WTC11 (cell line): ENCODE measurements around the gene USP10. TPM values are rescaled to one million over a fixed set of nuclear protein-coding genes. Genes with fewer than 3 reads are reported as not detected.

Source experiments
- ATAC-seq: fragments of 200-7000 bp; cut with Tn5 transposase; 2 replicates; pipeline ENCODE4 v1.10.0; 2021; ENCODE audit warnings: mild to moderate bottlenecking, moderate library complexity
- CTCF ChIA-PET: fragments of 300-600 bp; sonication (Branson Sonifier 250); formaldehyde crosslinking; loops from one replicate; lab custom pipeline; 2021; ENCODE audit warnings: antibody characterized with exemption; lab: Charles Lee
- POLR2A ChIA-PET: fragments of 350-600 bp; sonication (Branson Sonifier 250); formaldehyde crosslinking; loops from one replicate; lab custom pipeline; 2021; ENCODE audit warnings: antibody characterized with exemption; lab: Charles Lee
- DNase-seq: peaks from one replicate; pipeline ENCODE4 v3.0.0; 2021; ENCODE audit warnings: low spot score
- H3K27ac Mint-ChIP-seq: 2 replicates; pipeline ENCODE4 v1.8.0; 2021; ENCODE audit warnings: mixed read lengths
- H3K27me3 Mint-ChIP-seq: 2 replicates; pipeline ENCODE4 v1.8.0; 2021; ENCODE audit warnings: low read depth, mild to moderate bottlenecking, moderate library complexity, mixed read lengths
- H3K36me3 Mint-ChIP-seq: 2 replicates; pipeline ENCODE4 v1.8.0; 2021; ENCODE audit warnings: mixed read lengths
- H3K4me1 Mint-ChIP-seq: 2 replicates; pipeline ENCODE4 v1.8.0; 2022; ENCODE audit warnings: mixed read lengths
- H3K4me3 Mint-ChIP-seq: 2 replicates; pipeline ENCODE4 v1.8.0; 2021; ENCODE audit warnings: mild to moderate bottlenecking, moderate library complexity, mixed read lengths
- H3K9me3 Mint-ChIP-seq: 2 replicates; pipeline ENCODE4 v1.8.0; 2021; ENCODE audit warnings: mixed read lengths
- E2F5 ChIP-seq: sonication (generic); formaldehyde crosslinking; IDR thresholded peaks from 2 replicates; pipeline ENCODE4 v1.8.1; 2022; ENCODE audit warnings: mild to moderate bottlenecking, moderate library complexity, missing genetic modification reagents
- FOXP1 ChIP-seq: sonication (generic); formaldehyde crosslinking; IDR thresholded peaks from 2 replicates; pipeline ENCODE4 v1.8.0; 2022; ENCODE audit warnings: missing genetic modification reagents, mild to moderate bottlenecking, moderate library complexity, borderline replicate concordance
- GTF2I ChIP-seq: fragments of 250-450 bp; sonication (Bioruptor Pico); conservative IDR thresholded peaks from 2 replicates; pipeline ENCODE4 v1.4.0; 2021; ENCODE audit warnings: mild to moderate bottlenecking
- JAZF1 ChIP-seq: fragments of 250-450 bp; sonication (Bioruptor Pico); IDR thresholded peaks from 2 replicates; pipeline ENCODE4 v1.9.0; 2021; ENCODE audit warnings: moderate library complexity, mild to moderate bottlenecking, inconsistent platforms
- MXD4 ChIP-seq: fragments of 250-450 bp; sonication (Bioruptor Pico); IDR thresholded peaks from 2 replicates; pipeline ENCODE4 v1.8.0; 2021; ENCODE audit warnings: mild to moderate bottlenecking, moderate library complexity, borderline replicate concordance
- NFE2L1 ChIP-seq: sonication (generic); formaldehyde crosslinking; IDR thresholded peaks from 2 replicates; pipeline ENCODE4 v1.8.1; 2023; ENCODE audit warnings: missing genetic modification reagents
- OVOL2 ChIP-seq: fragments of 250-450 bp; sonication (Bioruptor Pico); IDR thresholded peaks from 2 replicates; pipeline ENCODE4 v1.9.0; 2021; ENCODE audit warnings: mild to moderate bottlenecking, borderline replicate concordance
- RORB ChIP-seq: fragments of 250-450 bp; sonication (Bioruptor Pico); IDR thresholded peaks from 2 replicates; pipeline ENCODE4 v1.9.0; 2021; ENCODE audit warnings: mild to moderate bottlenecking
- SOX15 ChIP-seq: fragments of 250-450 bp; sonication (Bioruptor Pico); IDR thresholded peaks from 2 replicates; pipeline ENCODE4 v1.9.0; 2021; ENCODE audit warnings: mild to moderate bottlenecking
- ZNF121 ChIP-seq: sonication (generic); formaldehyde crosslinking; IDR thresholded peaks from 2 replicates; pipeline ENCODE4 v1.8.0; 2023; ENCODE audit warnings: missing genetic modification reagents
- ZNF219 ChIP-seq: sonication (generic); formaldehyde crosslinking; IDR thresholded peaks from 2 replicates; pipeline ENCODE4 v1.8.0; 2023; ENCODE audit warnings: missing genetic modification reagents, mild to moderate bottlenecking, borderline replicate concordance
- ZNF232 ChIP-seq: sonication (generic); formaldehyde crosslinking; IDR thresholded peaks from 2 replicates; pipeline ENCODE4 v1.8.0; 2022; ENCODE audit warnings: mild to moderate bottlenecking, missing genetic modification reagents
- ZNF423 ChIP-seq: fragments of 250-450 bp; sonication (Bioruptor Pico); IDR thresholded peaks from 2 replicates; pipeline ENCODE4 v2.1.2; 2022; ENCODE audit warnings: mild to moderate bottlenecking, moderate library complexity
- ZNF512 ChIP-seq: sonication (generic); formaldehyde crosslinking; IDR thresholded peaks from 2 replicates; pipeline ENCODE4 v1.8.1; 2022; ENCODE audit warnings: missing genetic modification reagents, borderline replicate concordance
- total RNA-seq: library from RNA; stranded (reverse); gene quantifications from 3 replicates; pipeline ENCODE4 v1.2.3, GENCODE V29; 2021
- TF ChIP-seq, protein P1 (sequence below): sonication (generic); formaldehyde crosslinking; IDR thresholded peaks from 2 replicates; pipeline ENCODE4 v1.8.0; 2023; ENCODE audit warnings: missing genetic modification reagents
- TF ChIP-seq, protein P2 (sequence below): sonication (generic); formaldehyde crosslinking; IDR thresholded peaks from 2 replicates; pipeline ENCODE4 v1.8.1; 2022; ENCODE audit warnings: mild to moderate bottlenecking, missing genetic modification reagents, moderate library complexity, borderline replicate concordance
- TF ChIP-seq, protein P3 (sequence below): sonication (generic); formaldehyde crosslinking; IDR thresholded peaks from 2 replicates; pipeline ENCODE4 v1.8.1; 2023; ENCODE audit warnings: mild to moderate bottlenecking, missing genetic modification reagents
- TF ChIP-seq, protein P4 (sequence below): sonication (generic); formaldehyde crosslinking; IDR thresholded peaks from 2 replicates; pipeline ENCODE4 v1.8.1; 2023; ENCODE audit warnings: mild to moderate bottlenecking, missing genetic modification reagents
- TF ChIP-seq, protein P5 (sequence below): sonication (generic); formaldehyde crosslinking; conservative IDR thresholded peaks from 2 replicates; pipeline ENCODE4 v1.8.1; 2022; ENCODE audit warnings: mild to moderate bottlenecking, missing genetic modification reagents
- TF ChIP-seq, protein P6 (sequence below): fragments of 250-450 bp; sonication (Bioruptor Pico); conservative IDR thresholded peaks from 2 replicates; pipeline ENCODE4 v1.9.0; 2021; ENCODE audit warnings: mild to moderate bottlenecking

The USP10 gene
- total RNA-seq, 1 experiment from 2014 or later, result 138 TPM

DNA sequence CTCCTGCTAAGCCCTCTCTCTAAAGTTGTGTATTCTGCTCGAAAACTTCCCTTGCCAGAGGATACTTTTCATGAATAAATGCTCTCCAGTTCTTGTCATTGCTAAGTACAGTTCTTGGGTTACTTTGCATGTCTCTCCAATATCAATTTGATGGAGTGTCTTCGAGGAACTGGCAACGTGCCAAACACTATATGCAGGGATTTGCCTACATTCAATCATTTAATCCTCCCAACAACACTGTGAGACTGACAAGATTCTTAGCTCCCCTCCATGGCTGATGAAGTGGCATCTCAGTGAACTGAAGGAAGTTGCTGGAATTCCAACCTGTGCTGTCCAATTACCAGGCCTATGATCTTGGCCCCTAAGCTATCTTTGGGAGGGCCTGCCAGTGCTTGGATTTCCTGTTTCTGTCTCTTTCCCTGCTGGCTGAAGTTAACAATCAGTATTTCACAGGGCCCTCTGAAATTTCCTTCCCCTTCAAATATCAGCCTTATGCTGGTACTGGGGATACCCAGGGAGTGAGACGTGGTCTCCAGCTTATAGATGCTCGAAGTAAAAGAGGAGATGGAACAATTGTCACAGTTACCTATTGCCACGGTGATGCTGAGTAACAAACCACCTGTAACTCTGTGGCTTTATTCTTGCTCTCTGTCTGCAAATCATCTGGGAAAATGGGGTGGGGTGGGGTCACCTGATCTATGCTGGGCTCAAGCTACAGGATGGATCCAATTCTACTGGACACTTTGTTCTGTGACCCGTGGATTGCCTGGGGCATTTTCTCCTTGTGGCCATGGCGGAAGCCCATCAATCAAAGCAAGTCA is 100.6 kb downstream of the USP10 start:
- Mint-ChIP-seq H3K9me3 (peaks cover 13% of the 10 kb centered on the region), H3K27ac (no peak overlapping the region; the same call in 1 of the 2 replicates), H3K36me3 (no peaks in the 10 kb centered on the region), H3K27me3 (peaks cover 4% of the 10 kb centered on the region), H3K4me3 (no peak overlapping the region), H3K4me1 (peaks cover 6% of the 10 kb centered on the region; the same call in 1 of the 2 replicates)
- TF ChIP-seq, protein P1, sequence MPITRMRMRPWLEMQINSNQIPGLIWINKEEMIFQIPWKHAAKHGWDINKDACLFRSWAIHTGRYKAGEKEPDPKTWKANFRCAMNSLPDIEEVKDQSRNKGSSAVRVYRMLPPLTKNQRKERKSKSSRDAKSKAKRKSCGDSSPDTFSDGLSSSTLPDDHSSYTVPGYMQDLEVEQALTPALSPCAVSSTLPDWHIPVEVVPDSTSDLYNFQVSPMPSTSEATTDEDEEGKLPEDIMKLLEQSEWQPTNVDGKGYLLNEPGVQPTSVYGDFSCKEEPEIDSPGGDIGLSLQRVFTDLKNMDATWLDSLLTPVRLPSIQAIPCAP (CRISPR knock-in tag), result no peak
- TF ChIP-seq, protein P2, sequence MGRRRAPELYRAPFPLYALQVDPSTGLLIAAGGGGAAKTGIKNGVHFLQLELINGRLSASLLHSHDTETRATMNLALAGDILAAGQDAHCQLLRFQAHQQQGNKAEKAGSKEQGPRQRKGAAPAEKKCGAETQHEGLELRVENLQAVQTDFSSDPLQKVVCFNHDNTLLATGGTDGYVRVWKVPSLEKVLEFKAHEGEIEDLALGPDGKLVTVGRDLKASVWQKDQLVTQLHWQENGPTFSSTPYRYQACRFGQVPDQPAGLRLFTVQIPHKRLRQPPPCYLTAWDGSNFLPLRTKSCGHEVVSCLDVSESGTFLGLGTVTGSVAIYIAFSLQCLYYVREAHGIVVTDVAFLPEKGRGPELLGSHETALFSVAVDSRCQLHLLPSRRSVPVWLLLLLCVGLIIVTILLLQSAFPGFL (CRISPR knock-in tag), result no peak
- TF ChIP-seq NFE2L1 (CRISPR knock-in tag) (no peak), MXD4 (CRISPR knock-in tag) (no peak), ZNF121 (no peak), ZNF232 (CRISPR knock-in tag) (no peak), GTF2I (no peak), ZNF423 (CRISPR knock-in tag) (no peak), ZNF219 (CRISPR knock-in tag) (no peak), JAZF1 (CRISPR knock-in tag) (no peak), FOXP1 (no peak), RORB (CRISPR knock-in tag) (no peak), OVOL2 (no peak), E2F5 (CRISPR knock-in tag) (no peak), ZNF512 (CRISPR knock-in tag) (no peak), SOX15 (CRISPR knock-in tag) (no peak)
- TF ChIP-seq, protein P3, sequence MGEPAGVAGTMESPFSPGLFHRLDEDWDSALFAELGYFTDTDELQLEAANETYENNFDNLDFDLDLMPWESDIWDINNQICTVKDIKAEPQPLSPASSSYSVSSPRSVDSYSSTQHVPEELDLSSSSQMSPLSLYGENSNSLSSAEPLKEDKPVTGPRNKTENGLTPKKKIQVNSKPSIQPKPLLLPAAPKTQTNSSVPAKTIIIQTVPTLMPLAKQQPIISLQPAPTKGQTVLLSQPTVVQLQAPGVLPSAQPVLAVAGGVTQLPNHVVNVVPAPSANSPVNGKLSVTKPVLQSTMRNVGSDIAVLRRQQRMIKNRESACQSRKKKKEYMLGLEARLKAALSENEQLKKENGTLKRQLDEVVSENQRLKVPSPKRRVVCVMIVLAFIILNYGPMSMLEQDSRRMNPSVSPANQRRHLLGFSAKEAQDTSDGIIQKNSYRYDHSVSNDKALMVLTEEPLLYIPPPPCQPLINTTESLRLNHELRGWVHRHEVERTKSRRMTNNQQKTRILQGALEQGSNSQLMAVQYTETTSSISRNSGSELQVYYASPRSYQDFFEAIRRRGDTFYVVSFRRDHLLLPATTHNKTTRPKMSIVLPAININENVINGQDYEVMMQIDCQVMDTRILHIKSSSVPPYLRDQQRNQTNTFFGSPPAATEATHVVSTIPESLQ, result no peak
- TF ChIP-seq, protein P4, sequence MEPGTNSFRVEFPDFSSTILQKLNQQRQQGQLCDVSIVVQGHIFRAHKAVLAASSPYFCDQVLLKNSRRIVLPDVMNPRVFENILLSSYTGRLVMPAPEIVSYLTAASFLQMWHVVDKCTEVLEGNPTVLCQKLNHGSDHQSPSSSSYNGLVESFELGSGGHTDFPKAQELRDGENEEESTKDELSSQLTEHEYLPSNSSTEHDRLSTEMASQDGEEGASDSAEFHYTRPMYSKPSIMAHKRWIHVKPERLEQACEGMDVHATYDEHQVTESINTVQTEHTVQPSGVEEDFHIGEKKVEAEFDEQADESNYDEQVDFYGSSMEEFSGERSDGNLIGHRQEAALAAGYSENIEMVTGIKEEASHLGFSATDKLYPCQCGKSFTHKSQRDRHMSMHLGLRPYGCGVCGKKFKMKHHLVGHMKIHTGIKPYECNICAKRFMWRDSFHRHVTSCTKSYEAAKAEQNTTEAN (CRISPR knock-in tag), result no peak
- TF ChIP-seq, protein P5, sequence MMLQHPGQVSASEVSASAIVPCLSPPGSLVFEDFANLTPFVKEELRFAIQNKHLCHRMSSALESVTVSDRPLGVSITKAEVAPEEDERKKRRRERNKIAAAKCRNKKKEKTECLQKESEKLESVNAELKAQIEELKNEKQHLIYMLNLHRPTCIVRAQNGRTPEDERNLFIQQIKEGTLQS (CRISPR knock-in tag), result no peak
- TF ChIP-seq, protein P6, sequence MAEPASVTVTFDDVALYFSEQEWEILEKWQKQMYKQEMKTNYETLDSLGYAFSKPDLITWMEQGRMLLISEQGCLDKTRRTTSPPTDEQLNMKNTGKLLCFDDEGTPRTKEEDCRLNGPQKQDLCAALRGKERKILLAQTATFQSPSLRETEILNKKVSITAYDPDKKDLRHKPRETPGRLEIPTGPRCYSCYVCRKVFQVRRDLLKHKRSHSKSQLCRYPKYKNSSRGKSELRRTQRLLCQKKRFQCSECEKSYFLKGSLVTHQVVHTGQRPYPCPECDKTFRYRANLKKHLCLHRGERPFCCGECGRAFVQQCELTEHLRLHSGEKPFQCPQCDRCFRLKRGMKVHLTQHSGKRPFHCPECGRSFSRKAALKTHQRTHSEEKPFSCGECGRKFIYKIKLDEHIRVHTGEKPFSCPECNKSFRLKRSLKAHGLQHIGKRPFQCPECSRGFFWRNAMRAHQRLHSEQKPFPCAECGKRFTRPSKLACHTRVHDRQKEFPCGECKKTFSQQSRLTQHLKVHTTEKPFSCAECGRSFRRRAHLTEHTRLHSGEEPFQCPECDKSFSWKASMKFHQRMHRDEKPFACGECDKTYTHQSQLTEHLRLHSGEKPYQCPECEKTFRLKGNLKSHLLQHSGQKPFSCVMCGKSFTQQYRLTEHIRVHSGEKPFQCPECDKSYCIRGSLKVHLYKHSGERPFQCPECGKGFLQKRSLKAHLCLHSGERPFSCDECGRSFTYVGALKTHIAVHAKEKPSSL (CRISPR knock-in tag), result no peak
- POLR2A ChIA-PET, result no interaction called here
- CTCF ChIA-PET, result interaction anchor here (0.9 to 2.1 kb wide), 3 partner anchors 48 to 152 kb away, joined by 3 to 6 read pairs (median 4); no protein-coding TSS in a partner anchor
- DNase-seq, result no peak
- ATAC-seq, result no peak
